Measurements from ENCODE around the gene SART1.

DNA sequence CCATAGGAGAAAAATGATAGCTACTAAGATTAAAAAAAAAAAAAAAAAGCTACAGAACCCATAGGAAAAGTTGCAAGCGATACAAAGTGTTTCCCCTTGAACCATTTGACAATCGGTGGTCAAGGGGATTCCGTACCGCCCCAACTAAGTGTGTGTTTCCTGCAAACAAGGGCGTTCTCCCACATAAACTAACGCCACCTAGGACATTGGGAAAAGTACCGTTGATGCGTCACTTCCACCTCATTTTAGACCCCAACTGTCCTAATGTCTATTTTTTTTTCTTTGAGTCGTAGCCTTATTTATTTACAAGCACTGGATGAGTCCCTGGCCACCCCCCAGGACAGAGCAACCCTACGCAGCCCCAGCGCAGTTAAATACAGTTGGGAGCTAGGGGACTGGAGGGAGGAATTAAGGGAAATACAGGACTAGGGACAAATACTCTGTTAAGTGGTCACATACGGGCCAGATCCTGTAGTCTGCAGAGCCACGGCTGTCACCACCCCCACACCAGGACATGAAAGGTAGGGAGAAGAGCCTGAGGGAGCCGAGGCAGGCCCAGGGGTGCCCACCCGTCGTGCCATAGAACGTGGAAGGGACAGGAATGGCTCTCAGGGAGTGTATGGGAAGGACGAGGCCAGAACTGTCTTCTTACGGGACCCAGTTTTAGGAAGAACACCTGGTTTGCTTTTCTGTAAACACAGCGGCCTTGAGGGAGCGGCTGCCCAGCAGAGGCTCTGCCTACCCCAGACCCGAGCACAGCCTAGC is 21.5 kb downstream of the SART1 start:
- TF ChIP-seq, protein P1, sequence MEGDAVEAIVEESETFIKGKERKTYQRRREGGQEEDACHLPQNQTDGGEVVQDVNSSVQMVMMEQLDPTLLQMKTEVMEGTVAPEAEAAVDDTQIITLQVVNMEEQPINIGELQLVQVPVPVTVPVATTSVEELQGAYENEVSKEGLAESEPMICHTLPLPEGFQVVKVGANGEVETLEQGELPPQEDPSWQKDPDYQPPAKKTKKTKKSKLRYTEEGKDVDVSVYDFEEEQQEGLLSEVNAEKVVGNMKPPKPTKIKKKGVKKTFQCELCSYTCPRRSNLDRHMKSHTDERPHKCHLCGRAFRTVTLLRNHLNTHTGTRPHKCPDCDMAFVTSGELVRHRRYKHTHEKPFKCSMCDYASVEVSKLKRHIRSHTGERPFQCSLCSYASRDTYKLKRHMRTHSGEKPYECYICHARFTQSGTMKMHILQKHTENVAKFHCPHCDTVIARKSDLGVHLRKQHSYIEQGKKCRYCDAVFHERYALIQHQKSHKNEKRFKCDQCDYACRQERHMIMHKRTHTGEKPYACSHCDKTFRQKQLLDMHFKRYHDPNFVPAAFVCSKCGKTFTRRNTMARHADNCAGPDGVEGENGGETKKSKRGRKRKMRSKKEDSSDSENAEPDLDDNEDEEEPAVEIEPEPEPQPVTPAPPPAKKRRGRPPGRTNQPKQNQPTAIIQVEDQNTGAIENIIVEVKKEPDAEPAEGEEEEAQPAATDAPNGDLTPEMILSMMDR (optimal IDR thresholded peaks at IDR 0.05 in 1 of 3, IDR thresholded peaks at IDR 0.05 in 1 of 3, conservative IDR thresholded peaks at IDR 0.05 in 1 of 3; ENCODE audit: extremely low read depth in 1 of 3, insufficient read depth in 2 of 3, low read length in 3 of 3) = no peak
- no peak for TF ChIP-seq EZH2 (IDR thresholded peaks at IDR 0.05; ENCODE audit: low read length)
